Measurements from ENCODE around the gene OR5AR1. TPM values are rescaled to one million over a fixed set of nuclear protein-coding genes. Genes with fewer than 3 reads are reported as not detected.

OR5AR1 gene
- total RNA-seq, 2 donors from 2014 or later: not detected

DNA sequence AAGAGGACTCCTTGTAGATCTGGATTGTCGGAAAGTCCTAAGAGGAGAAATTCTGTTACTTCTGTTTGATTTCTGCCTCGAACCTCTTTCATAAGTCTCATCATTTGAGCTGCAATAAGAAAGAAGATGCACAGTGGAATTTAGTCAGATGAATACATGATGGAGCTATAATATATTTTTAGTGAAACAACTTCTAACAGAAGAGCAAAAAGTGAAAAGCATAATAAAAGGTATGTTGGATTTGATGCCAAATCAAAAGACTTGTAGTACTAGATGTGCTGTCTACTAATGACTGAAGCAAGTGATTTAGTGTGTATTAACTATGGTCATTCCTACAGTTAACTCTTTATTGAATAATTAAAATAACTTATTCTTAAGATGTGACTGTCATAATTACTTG is 21.1 kb upstream of the OR5AR1 start, which contains the start of gene OR5AP2:
Gene OR5AP2, minus strand, starts transcription at position 101 of the 400 bp plus-strand sequence. Its CDS starts 0 bp downstream, at position 101.
- no peak within 1 kb of the TSS for H3K9ac ChIP-seq (ENCODE audit: extremely low read depth, low read length, poor library complexity, severe bottlenecking)
- Mint-ChIP-seq H3K27me3 (ENCODE audit: insufficient read depth) (no peaks in the 10 kb centered on the region), H3K9me3 (no peaks in the 10 kb centered on the region), H3K4me3 (no peak within 1 kb of the TSS), H3K4me1 (no peaks in the 10 kb centered on the region), H3K27ac (no peak within 1 kb of the TSS), H3K36me3 (ENCODE audit: low read depth) (no peaks in the 10 kb centered on the region)
- WGBS, 2 experiments (ENCODE audit: insufficient coverage in 1 of 2, insufficient read length in 1 of 2): 89% methylated on average over 2 of the region's 2 CpGs; no CpG with 5 or more reads in 1 of the 2 experiments
- DNase-seq: no peak
- H3K27me3 ChIP-seq (ENCODE audit: control insufficient read depth, insufficient read depth, low read length, poor library complexity, severe bottlenecking): no peaks in the 10 kb centered on the region
- H3K9me3 ChIP-seq (ENCODE audit: control insufficient read depth, low read length): no peaks in the 10 kb centered on the region
- no peaks in the 10 kb centered on the region for H3K4me1 ChIP-seq (ENCODE audit: control insufficient read depth, insufficient read depth, low read length)
- H3K4me3 ChIP-seq (ENCODE audit: low read length): no peak within 1 kb of the TSS
- TF ChIP-seq CTCF (conservative IDR thresholded peaks at IDR 0.05): no peak
- no peaks in the 10 kb centered on the region for H3K36me3 ChIP-seq (ENCODE audit: control insufficient read depth, insufficient read depth, low read length)
- no peak within 1 kb of the TSS for H3K27ac ChIP-seq (ENCODE audit: low read depth, low read length)

DNA sequence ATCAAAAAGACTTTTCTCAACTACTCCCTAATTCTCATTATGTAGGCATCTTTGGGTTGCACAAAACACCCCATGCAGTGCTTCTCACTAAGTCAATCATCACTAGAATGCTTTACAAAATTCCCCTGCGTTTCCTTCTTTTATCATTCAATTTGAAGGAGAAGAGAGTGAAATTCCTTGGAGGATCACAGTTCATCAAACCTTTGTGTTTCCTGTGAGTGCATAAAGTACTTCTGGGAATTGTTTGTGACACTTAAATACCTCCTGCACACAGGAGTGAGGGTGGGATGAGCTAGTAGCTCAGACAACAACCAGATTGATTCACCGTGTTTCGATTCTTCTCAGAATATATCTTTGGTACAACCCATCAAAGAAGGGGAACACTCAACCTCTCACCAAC is 3.7 kb upstream of the OR5AR1 start:
- DNase-seq: peak; percentile 61
- H3K27ac ChIP-seq (ENCODE audit: low read depth, low read length): no peak overlapping the region

DNA sequence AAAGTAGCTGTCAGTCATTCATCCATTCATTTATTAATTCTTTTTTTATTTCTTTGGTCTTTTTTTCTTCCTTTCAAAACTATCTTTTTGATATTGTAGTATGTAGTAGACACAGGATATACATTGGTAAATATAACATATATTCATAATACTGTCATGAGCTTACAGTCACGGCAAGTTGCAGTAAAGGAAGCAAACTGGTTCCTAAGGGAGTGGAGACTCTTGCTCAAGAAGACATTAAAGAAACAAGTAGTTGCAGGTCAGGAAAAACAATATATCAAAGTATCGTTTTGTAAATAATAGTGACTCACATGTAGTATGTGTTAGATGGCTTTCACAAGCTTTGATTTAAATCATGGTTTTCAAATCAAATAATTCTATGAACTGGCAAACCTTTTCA is 7.5 kb downstream of the OR5AR1 start:
- no peaks in the 10 kb centered on the region for H3K27me3 Mint-ChIP-seq (ENCODE audit: insufficient read depth)

More for the DNA sequence above, 3.7 kb upstream of the OR5AR1 start:
- no peaks in the 10 kb centered on the region for H3K27me3 ChIP-seq (ENCODE audit: control insufficient read depth, insufficient read depth, low read length, poor library complexity, severe bottlenecking)
- Mint-ChIP-seq H3K4me1 (peaks cover 11% of the 10 kb centered on the region), H3K4me3 (no peak overlapping the region), H3K27ac (peak overlapping the region; percentile 9), H3K9me3 (peaks cover 14% of the 10 kb centered on the region), H3K36me3 (ENCODE audit: low read depth) (peaks cover 2% of the 10 kb centered on the region), H3K27me3 (ENCODE audit: insufficient read depth) (peaks cover 2% of the 10 kb centered on the region)
- H3K36me3 ChIP-seq (ENCODE audit: control insufficient read depth, insufficient read depth, low read length): no peaks in the 10 kb centered on the region
- WGBS, 2 experiments (ENCODE audit: insufficient coverage in 1 of 2, insufficient read length in 1 of 2): 7 to 17% methylated on average over 1 to 3 of the region's 3 CpGs
- no peak overlapping the region for H3K9ac ChIP-seq (ENCODE audit: extremely low read depth, low read length, poor library complexity, severe bottlenecking)
- H3K9me3 ChIP-seq (ENCODE audit: control insufficient read depth, low read length): no peaks in the 10 kb centered on the region
- no peak for TF ChIP-seq CTCF (conservative IDR thresholded peaks at IDR 0.05)
- H3K4me3 ChIP-seq (ENCODE audit: low read length): no peak overlapping the region
- no peaks in the 10 kb centered on the region for H3K4me1 ChIP-seq (ENCODE audit: control insufficient read depth, insufficient read depth, low read length)

More for the DNA sequence above, 7.5 kb downstream of the OR5AR1 start:
- TF ChIP-seq CTCF (conservative IDR thresholded peaks at IDR 0.05): no peak
- H3K36me3 ChIP-seq (ENCODE audit: control insufficient read depth, insufficient read depth, low read length): no peaks in the 10 kb centered on the region
- no peak overlapping the region for H3K9ac ChIP-seq (ENCODE audit: extremely low read depth, low read length, poor library complexity, severe bottlenecking)
- DNase-seq: no peak
- Mint-ChIP-seq H3K9me3 (no peaks in the 10 kb centered on the region), H3K4me1 (no peaks in the 10 kb centered on the region), H3K27ac (no peak overlapping the region), H3K36me3 (ENCODE audit: low read depth) (no peaks in the 10 kb centered on the region), H3K4me3 (no peak overlapping the region)
- H3K4me3 ChIP-seq (ENCODE audit: low read length): no peak overlapping the region
- H3K4me1 ChIP-seq (ENCODE audit: control insufficient read depth, insufficient read depth, low read length): no peaks in the 10 kb centered on the region
- H3K27ac ChIP-seq (ENCODE audit: low read depth, low read length): no peak overlapping the region
- WGBS, 2 experiments (ENCODE audit: insufficient coverage in 1 of 2, insufficient read length in 1 of 2): 84% methylated on average over 2 of the region's 2 CpGs; no CpG with 5 or more reads in 1 of the 2 experiments
- no peaks in the 10 kb centered on the region for H3K27me3 ChIP-seq (ENCODE audit: control insufficient read depth, insufficient read depth, low read length, poor library complexity, severe bottlenecking)
- H3K9me3 ChIP-seq (ENCODE audit: control insufficient read depth, low read length): no peaks in the 10 kb centered on the region

All from endodermal cell (in vitro differentiated cells).